Breast epithelium (tissue), 3 donors: ENCODE results near the gene UGT1A8.

ENCODE experiments used
- POLR2A ChIP-seq: fragments of 450-650 bp; IDR thresholded peaks from one replicate; pipeline ENCODE4 v1.6.1; 2016; ENCODE audit warnings: antibody characterized with exemption, mild to moderate bottlenecking, moderate library complexity
- POLR2AphosphoS5 ChIP-seq, 3 donors: sonication (generic); formaldehyde crosslinking; IDR thresholded peaks; one replicate each; pipeline ENCODE4 v1.6.1; 2017; ENCODE audit warnings: antibody characterized with exemption in 3 of 3
- TF ChIP-seq, protein P1 (sequence below), 3 donors: fragments of 450-650 bp; IDR thresholded peaks; one replicate each; pipeline ENCODE4 v1.5.1; 2016 to 2017; ENCODE audit warnings: antibody characterized with exemption in 3 of 3, mild to moderate bottlenecking in 3 of 3, moderate library complexity in 3 of 3

DNA sequence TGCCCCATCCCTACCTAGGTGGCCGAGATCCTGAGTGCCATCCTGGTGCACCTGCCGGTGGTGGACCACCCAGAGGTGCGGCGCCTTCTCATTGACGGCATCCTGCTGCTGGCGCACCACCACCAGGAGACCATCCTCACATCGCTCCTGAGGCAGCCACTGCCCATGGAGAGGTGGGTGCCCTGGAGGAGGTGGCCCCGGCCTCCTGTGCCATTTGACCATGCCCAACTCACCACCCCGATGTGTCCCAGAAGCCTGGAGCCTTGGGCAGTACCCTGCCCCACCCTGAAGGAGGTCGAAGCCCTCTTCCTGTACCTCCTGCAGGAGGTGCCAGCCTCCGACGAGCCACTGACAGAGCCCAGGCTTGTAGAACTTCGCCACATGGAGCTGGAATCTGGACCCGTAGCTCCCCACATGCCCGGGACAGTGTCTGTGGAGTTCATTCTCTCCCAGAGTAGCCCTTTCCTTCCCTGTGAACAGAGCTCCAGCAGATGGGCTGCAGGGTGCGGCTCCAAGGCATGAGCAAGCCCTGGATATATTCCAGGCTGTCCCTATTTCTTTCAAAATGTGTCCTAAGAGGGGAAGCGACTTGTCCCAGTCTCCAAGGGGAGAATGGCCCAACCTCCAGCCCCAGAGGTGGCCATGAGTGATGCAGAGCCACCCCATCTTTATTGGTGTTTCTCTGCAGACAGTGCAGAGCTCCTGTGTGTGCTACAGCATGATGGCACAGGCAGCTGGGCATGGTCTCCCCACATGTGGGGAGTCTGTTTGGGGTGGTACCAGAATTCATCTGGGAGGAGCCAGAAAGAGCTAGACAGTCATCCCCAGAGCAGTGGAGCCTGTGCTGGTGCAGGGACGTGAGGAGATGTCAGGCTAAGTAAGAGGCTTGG lies 202.7 kb downstream of the UGT1A8 start:
- TF ChIP-seq, protein P1, sequence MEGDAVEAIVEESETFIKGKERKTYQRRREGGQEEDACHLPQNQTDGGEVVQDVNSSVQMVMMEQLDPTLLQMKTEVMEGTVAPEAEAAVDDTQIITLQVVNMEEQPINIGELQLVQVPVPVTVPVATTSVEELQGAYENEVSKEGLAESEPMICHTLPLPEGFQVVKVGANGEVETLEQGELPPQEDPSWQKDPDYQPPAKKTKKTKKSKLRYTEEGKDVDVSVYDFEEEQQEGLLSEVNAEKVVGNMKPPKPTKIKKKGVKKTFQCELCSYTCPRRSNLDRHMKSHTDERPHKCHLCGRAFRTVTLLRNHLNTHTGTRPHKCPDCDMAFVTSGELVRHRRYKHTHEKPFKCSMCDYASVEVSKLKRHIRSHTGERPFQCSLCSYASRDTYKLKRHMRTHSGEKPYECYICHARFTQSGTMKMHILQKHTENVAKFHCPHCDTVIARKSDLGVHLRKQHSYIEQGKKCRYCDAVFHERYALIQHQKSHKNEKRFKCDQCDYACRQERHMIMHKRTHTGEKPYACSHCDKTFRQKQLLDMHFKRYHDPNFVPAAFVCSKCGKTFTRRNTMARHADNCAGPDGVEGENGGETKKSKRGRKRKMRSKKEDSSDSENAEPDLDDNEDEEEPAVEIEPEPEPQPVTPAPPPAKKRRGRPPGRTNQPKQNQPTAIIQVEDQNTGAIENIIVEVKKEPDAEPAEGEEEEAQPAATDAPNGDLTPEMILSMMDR (IDR thresholded peaks at IDR 0.05): no peak
- no peak for TF ChIP-seq POLR2A
- TF ChIP-seq POLR2AphosphoS5 (IDR thresholded peaks at IDR 0.05): no peak
